Progenitor cell of endocrine pancreas (in vitro differentiated cells): ENCODE data around the gene KLK11. TPM values are rescaled to one million over a fixed set of nuclear protein-coding genes. Genes with fewer than 3 reads are reported as not detected.

Experiments used
- DNase-seq: peaks from one replicate; pipeline ENCODE4 v3.0.0; 2021; ENCODE audit warnings: low spot score; ENCODE audit not compliant: unreplicated experiment
- H3K27ac Mint-ChIP-seq: 2 replicates; pipeline ENCODE4 v1.8.0; 2021; ENCODE audit warnings: mild to moderate bottlenecking, moderate library complexity, mixed read lengths
- H3K27me3 Mint-ChIP-seq: 2 replicates; pipeline ENCODE4 v1.8.0; 2021; ENCODE audit warnings: mixed read lengths
- H3K36me3 Mint-ChIP-seq: 2 replicates; pipeline ENCODE4 v1.8.0; 2022; ENCODE audit warnings: mixed read lengths; ENCODE audit not compliant: insufficient read depth
- H3K4me1 Mint-ChIP-seq: 2 replicates; pipeline ENCODE4 v1.8.0; 2021; ENCODE audit warnings: low read depth, mixed read lengths
- H3K4me3 Mint-ChIP-seq: 2 replicates; pipeline ENCODE4 v1.8.0; 2021; ENCODE audit warnings: low read depth, mild to moderate bottlenecking, moderate library complexity, mixed read lengths
- H3K9me3 Mint-ChIP-seq: 2 replicates; pipeline ENCODE4 v1.8.0; 2021; ENCODE audit warnings: low read depth, mixed read lengths
- long read RNA-seq: library from polyadenylated mRNA; unstranded; transcript quantifications from one replicate; pipeline ENCODE4 v2.0.0, GENCODE V29; 2020
- total RNA-seq: library from RNA; stranded (reverse); gene quantifications from 2 replicates; pipeline ENCODE4 v1.2.1, GENCODE V29; 2021
- TF ChIP-seq, protein P1 (sequence below): fragments of 200-600 bp; sonication (generic); IDR thresholded peaks from one replicate; pipeline ENCODE4 v1.5.0; 2021; ENCODE audit warnings: antibody characterized with exemption, mild to moderate bottlenecking; ENCODE audit not compliant: unreplicated experiment

The KLK11 gene, protein sequence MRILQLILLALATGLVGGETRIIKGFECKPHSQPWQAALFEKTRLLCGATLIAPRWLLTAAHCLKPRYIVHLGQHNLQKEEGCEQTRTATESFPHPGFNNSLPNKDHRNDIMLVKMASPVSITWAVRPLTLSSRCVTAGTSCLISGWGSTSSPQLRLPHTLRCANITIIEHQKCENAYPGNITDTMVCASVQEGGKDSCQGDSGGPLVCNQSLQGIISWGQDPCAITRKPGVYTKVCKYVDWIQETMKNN
- not detected in 2 replicates for total RNA-seq
- long read RNA-seq = 0 reads

DNA sequence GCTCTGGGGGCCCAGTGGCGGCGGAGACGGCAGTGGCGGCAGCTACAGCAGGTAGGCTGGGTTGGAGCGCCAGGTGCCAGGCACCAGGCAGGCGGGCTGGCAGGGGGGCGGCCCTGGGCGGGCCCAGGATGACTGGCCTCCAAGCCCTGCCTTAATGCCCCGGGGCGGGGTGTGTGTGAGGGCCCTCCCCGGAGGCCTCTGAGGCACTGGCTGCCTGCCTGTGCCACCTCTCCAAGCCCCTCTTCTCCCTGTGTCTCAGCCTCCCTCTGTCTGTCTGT lies at the start of gene KLK11:
KLK11 (minus strand) TSS at position 63 of the 278 bp plus-strand sequence. CDS start 985 bp downstream, outside the sequence.
- Mint-ChIP-seq H3K4me3 (no peak within 1 kb of the TSS), H3K27me3 (peaks cover 31% of the 10 kb centered on the region), H3K4me1 (peaks cover 11% of the 10 kb centered on the region), H3K27ac (no peak within 1 kb of the TSS), H3K36me3 (no peaks in the 10 kb centered on the region), H3K9me3 (no peaks in the 10 kb centered on the region)
- DNase-seq = no peak
- TF ChIP-seq, protein P1, sequence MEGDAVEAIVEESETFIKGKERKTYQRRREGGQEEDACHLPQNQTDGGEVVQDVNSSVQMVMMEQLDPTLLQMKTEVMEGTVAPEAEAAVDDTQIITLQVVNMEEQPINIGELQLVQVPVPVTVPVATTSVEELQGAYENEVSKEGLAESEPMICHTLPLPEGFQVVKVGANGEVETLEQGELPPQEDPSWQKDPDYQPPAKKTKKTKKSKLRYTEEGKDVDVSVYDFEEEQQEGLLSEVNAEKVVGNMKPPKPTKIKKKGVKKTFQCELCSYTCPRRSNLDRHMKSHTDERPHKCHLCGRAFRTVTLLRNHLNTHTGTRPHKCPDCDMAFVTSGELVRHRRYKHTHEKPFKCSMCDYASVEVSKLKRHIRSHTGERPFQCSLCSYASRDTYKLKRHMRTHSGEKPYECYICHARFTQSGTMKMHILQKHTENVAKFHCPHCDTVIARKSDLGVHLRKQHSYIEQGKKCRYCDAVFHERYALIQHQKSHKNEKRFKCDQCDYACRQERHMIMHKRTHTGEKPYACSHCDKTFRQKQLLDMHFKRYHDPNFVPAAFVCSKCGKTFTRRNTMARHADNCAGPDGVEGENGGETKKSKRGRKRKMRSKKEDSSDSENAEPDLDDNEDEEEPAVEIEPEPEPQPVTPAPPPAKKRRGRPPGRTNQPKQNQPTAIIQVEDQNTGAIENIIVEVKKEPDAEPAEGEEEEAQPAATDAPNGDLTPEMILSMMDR = no peak

- Mint-ChIP-seq H3K36me3 (no peaks in the 10 kb centered on the region), H3K9me3 (peaks cover 12% of the 10 kb centered on the region), H3K27ac (no peak overlapping the region), H3K27me3 (no peaks in the 10 kb centered on the region), H3K4me1 (peaks cover 4% of the 10 kb centered on the region), H3K4me3 (no peak overlapping the region)
- DNase-seq = no peak
- TF ChIP-seq, protein P1 = no peak
Observed at GRCh38 chr19:51075998-51076397, 49.6 kb upstream of the KLK11 start.

- no peak overlapping the region for H3K4me3 Mint-ChIP-seq
- peaks cover 16% of the 10 kb centered on the region for H3K9me3 Mint-ChIP-seq
- H3K36me3 Mint-ChIP-seq = no peaks in the 10 kb centered on the region
- DNase-seq = no peak
- H3K27ac Mint-ChIP-seq = no peak overlapping the region
- H3K4me1 Mint-ChIP-seq = peaks cover 10% of the 10 kb centered on the region
- H3K27me3 Mint-ChIP-seq = peaks cover 11% of the 10 kb centered on the region
- TF ChIP-seq, protein P1 = no peak
Observed at GRCh38 chr19:51071095-51071405, 44.6 kb upstream of the KLK11 start.

- peaks cover 12% of the 10 kb centered on the region for H3K4me1 Mint-ChIP-seq
- peak overlapping the region; percentile 2 for H3K27ac Mint-ChIP-seq
- no peaks in the 10 kb centered on the region for H3K36me3 Mint-ChIP-seq
- DNase-seq = no peak
- TF ChIP-seq, protein P1 = no peak
- peaks cover 16% of the 10 kb centered on the region for H3K9me3 Mint-ChIP-seq
- H3K27me3 Mint-ChIP-seq = peaks cover 14% of the 10 kb centered on the region
- no peak overlapping the region for H3K4me3 Mint-ChIP-seq
Observed at GRCh38 chr19:51070334-51071094, 44.1 kb upstream of the KLK11 start.

DNA sequence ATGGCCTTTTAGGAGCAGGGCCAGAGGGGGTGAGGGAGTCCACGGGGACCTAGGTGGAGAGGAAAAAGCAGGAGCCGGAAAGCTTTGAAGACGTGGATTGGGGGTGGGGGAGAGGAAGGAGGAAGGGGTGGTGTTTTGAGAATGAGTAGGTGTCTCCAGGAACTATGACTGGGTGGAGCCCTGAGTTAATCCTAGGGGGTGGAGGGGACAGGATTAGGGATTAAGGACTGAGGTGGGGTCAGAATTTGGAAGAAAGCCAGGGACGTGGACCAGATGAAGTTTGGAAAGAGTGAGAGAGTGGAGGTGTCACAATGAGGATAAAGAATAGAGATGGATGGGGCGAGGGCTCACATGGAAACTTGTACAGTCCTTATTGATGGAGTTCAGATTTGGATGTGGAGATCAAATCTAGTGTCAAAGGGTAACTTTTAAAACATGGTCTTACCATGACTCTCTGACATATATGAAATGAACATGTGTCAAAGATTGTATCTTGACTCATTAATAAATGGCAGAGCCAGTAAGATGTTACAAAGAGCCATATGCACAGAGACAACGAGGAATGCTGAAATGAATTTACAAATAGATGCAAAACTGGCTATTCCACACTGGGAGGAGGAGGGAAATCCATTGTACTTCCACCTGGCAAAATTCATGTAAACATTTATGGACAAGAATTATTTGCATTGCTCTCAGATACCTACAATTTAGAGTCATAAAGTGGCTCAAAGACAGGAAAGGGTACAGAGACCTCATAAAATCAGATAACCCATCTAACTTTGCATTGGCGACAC lies 40.2 kb upstream of the KLK11 start:
- TF ChIP-seq, protein P1 = no peak

More for the DNA sequence above, 40.2 kb upstream of the KLK11 start:
- H3K4me1 Mint-ChIP-seq = peaks cover 15% of the 10 kb centered on the region
- H3K36me3 Mint-ChIP-seq = no peaks in the 10 kb centered on the region
- peaks cover 16% of the 10 kb centered on the region for H3K27me3 Mint-ChIP-seq
- DNase-seq = no peak
- H3K9me3 Mint-ChIP-seq = peaks cover 4% of the 10 kb centered on the region
- H3K4me3 Mint-ChIP-seq = no peak overlapping the region
- H3K27ac Mint-ChIP-seq = no peak overlapping the region
